Superior temporal gyrus (tissue), 1 donor: Measurements from ENCODE around the gene CCDC9B.

ENCODE experiments used
- DNase-seq: peaks from one replicate; pipeline ENCODE4 v3.0.0-alpha.2; 2016; ENCODE audit errors: extremely low spot score

Gene CCDC9B

DNA sequence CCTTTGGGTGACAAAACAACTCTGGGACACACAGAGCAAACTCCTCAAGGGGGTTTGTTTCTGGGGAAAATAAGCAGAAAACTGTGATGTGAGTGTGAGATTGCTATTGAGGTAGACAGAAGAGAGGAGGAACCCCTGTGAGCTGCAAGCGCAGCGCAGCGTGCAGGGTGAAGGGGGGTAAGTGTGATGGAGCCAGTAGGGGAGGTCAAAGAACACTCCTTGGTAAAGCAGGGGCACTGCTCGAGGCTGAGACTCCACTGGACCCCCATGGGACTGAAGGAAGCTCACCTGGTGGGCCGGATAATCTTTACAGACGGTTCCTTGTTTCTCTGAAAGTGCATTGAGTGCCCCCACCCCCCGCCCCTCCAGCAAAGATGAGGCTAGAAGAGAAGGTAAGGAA, 9.7 kb downstream of the CCDC9B start:
- DNase-seq: no peak

DNA sequence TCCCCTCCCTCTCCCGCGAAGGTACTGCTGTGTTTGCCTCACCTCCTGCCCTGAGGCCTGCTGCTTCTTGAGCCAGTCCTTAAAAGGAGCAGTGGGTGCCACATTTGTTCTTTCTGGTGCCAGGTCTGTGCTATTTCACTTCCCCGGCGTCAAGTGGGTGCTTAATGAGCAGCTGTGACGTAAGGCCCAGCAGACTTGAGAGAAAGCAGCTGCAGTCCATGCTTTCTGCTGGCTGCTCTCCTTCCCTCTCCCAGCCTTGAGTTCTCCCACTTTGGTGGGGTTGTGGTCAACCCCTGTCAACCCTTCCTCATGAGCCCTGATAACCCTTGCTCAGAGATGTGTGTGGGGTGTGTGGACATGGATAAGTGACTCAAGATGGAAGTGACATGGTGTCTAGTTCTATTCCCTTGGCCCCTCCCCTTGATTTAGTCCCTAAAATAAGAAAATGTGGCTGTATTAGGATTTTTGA, 10.3 kb downstream of the CCDC9B start:
- DNase-seq: no peak

DNA sequence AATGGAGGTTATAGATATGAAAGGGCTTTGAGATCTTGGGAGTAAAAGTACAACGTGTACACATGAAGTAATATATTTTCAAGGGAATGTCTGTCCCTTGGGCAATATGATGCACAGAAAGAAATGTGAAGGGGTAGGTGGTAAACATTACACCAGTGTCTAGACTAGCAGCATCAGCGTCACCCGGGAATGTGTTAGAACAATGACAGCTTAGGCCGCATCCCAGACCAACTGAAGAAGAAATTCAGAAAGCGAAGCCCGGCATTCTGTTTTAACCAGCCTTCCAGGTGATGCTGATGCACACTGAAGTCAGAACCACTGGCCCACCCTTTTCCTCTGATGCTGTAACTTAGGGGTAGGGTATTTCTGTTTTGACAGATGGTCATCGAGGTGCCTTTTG, 10.9 kb downstream of the CCDC9B start:
- DNase-seq: no peak

DNA sequence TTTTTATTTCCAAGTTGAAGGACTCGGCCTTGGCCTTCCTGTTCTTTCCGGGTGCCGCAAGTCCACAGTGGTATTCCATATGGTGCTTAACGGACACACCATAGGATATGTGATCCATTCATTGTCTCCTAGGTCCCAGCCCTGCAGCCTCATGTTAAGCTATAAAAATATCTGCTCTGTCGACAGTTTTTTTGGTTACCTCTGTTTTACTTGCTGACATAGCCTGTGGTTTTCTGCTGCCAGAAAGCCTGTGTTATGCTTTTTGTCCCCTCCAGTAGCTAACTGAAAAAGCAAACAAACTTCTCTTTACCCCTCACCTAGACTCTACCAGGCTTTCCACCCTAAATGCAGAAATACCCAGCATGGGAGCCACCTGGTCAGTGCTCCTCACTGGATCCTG, 12.0 kb downstream of the CCDC9B start:
- DNase-seq: no peak

DNA sequence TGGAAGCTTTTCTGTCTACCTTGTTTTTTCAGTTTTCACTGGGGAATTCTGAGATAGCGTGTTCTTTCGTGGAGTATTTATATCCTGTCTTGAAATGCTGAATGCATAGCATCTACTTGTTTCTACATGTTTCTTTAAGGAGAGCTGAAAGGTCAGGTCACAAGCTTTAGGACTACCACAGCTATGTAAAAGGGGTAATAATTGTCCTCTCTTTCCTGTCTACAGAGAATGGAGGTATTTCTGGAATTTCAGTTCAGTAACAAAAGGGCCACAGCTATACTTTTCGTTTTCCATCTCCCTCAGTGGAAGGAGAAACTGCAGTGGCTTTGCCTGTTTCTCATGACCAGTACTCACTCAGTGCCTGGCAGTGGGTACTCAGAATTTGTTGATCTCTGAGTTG, 12.6 kb downstream of the CCDC9B start:
- DNase-seq: no peak

DNA sequence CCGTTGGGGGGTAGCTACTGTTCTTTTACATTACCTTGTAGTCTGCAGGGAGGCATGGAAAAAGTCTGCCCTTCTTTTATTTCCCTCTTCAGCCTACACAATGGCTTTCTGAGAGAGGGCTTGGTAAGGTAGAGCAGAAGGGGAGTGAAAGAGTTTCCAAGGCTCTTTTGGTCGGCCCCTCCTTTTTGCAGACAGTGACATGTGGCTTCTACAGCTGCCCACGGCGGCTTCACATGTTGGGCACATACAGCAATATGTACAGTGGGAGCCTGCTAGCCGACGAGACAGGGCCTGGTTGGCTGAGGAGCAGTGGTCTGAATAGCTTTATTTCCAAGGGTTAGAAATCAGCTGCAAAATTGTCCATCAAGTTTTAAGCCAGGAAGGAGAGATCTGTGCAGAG, 13.3 kb downstream of the CCDC9B start:
- DNase-seq: no peak

DNA sequence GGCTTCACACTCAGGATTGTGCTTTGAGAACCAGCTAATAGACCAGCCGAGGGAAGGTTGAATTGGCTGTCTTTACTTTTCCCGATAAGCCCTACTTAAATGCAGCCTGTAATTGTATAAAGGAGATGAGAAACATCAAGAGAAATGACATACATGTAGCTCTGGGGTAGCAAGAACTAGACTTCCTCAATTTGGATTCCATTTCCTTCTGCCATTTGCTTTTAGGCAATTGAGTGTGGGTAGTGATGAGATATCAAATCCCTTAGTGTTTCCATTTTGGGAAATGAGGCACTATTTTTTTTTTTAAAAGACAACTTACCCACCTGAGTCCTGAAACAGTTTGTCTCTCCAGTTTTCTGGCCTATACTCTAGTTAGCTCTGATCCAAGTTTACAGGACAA, 15.0 kb downstream of the CCDC9B start:
- no peak for DNase-seq

DNA sequence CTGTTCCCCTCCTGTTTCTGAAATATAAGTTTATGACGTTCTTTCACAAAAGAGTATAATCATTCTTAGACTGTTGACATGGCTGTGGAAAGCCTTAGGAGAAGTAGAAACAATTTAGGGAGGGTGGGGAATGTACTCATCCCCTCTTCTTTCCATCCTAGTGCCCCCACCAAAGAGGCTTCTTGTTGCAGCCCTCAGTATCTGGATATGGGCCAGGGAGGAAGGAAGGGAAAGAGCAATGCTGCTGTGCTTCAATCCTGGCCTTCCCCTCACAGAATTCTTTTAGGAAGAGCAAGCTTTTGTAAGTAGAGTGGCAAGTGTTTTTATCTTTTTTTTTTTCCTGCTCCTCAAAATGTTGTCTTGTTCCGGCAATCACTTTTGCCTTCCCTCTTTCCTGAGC, 15.6 kb downstream of the CCDC9B start:
- DNase-seq: no peak

DNA sequence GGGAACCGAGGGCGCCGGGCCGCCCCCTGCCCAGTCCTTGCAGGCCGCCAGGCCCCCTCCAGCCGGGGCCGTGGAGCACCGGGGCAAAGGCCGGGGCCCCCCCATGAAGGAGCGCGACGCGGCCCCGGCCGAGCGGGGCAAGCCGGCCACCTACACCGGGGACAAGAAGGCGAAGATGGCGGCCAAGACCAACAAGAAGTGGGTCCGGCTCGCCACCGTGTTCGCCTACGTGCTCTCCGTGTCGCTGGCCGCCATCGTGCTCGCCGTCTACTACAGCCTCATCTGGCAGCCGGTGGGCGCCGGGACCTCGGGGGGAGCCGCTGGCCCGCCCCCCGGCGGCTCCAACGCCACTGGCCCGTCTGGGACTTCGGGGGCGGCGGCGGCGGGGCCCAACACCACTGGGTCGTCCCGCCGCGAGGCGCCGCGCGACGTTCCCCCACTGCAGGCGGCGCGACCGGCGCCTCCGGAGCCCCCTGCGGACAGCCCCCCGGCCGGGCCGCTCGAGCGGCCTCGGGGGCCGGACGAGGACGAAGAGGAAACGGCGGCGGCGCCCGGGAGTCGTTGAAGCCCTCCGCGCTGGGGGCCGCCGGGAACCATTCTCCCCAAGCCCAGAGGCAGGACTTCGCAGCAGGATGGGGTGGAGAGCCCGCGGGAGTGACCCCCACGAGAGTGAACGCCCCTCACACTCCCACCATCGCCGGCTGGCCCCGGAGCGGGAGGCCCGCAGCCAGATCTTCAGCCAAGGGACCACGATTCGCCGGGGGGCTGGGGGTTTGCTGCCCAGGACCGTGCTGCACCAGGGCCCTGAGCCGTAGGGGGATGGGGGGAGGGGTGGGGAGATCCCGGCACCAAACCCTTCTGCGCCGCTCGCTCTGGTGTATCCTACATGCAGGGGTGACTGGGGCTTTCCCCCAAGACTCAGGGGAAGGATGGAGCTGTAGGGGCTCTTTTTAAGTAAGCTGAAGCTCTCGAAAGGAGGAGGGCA, 16.5 kb downstream of the CCDC9B start:
- DNase-seq: no peak

DNA sequence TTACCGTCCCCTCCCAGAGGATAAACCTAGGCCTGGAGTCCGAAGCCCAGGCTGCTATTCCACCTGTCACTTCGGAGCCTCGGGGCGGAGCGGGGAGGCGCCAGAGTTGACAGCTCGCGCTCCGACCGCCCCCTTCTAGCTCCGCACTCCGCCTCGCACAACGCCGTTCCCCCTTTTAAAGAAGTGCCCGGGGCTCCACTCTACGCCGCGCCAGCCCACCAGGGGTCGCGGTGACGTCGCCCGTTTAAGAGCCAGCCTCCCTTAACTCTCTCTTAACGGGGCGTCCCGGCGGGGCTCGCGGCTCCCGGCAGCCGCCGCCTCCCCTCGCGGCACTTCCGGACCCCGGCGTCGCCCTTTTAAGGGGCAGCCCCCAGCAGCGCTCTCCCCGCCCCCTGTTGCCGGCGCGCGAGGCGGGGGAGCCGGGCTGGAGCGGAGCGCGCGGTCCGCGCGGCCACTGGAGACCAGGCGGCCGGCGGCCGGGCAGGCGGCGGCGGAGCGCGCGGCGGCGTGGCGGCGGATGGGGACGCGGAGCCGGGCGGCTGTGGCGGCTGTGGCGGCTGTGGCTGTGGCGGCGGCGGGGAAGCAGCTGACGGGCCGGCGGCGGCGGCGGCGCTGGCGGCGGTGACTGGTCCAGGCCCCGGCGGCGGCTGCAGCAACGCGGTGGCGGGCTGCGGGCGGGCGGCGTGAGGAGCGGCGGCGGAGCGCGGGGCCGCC, 17.3 kb downstream of the CCDC9B start, which contains the start of gene INAFM2:
TSS of gene INAFM2 (plus strand) at position 454 of the 714 bp plus-strand sequence. CDS start 364 bp downstream, outside the sequence.
- DNase-seq: peak; percentile 81

DNA sequence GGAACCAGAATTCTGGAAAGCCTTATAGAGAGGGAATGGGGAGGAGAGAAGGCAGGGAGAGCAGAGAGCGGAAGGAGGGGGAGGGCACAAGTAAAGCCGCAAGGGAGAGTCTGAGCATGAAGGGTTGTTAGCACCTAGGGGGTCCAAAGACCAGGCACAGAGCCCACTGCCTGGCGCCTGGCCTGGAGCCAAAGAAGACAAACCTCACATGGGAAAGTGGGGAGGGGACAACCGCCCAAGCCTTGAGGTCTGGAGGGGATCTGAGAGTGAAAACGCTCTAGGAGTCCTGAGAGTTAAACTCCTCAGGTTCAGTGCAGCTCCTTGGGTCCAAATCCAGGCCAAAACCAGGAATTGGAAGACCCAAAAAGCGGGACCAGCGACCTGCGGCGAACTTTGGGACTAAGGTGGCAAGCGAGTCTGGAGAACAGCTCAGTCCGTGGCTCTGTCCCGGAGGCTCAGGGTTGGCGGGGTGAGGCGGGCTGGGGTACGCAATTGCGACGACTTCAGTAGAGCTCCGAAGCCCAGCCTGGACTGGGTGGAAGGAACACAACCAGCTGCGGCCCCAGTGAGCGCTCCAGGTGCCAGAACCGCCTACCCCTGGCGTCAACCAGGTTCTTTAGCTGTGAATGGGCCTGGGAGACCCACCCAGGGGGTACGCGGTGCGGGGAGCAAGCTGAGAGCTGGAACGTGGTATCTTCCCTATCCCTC, 18.1 kb downstream of the CCDC9B start:
- no peak for DNase-seq

DNA sequence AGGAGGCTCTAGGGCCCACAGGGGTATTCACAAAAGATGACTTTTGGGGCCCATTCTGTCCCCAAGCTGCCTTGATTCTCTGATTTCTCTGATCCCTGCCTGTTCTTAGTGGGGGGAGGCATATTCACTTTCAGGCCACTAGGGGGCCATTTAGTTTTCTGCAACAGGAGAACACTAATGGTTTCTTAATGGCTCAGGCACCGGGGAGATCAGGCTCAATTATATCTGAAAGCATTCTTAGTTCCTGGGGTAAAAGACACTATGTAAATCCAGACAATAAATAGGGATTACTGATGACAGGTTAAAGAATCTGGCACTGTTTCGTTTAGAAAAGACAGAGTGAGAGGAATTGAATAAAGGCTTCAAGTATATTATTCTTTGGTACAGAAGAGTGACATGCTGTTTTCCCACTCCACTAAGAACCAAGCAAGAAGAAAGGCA, 19.8 kb downstream of the CCDC9B start:
- DNase-seq: peak; percentile 93

DNA sequence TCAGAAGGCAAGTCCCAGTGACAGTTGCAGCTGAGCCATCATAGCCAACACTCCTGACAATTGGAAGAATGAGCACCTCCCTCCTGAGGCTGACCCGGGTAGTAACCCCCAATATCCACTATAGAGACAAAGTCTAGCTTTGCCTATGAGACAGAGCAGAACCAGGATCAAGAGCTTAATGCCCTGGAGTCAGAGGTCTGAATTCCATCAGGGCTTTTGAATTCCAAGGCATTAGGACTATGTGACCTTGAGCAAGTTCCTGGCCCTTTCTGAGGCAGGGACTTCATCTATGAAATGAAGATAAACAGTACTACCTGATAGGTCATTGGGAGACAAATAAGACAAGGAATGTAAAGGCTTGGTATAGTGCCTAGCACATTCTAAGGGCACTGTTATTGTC, 20.3 kb downstream of the CCDC9B start:
- no peak for DNase-seq

DNA sequence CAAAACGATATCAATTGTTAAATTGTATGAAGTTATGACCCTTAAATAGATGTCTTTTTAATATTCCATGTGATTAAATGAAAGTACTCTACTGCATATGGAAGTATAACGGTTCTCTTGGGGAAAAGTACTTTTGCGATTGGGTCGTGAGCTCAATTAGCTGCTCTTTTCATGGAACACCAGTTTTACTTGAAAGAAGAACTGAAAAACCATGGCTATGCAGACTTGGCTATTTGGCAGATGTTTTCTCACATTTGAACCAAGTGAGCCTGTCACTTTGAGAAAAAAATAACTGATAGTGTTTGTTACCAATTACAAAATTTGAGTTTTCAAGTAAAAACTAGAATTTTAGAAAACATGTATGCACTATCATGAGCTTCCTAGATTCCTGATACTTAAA, 23.2 kb downstream of the CCDC9B start:
- DNase-seq: no peak

DNA sequence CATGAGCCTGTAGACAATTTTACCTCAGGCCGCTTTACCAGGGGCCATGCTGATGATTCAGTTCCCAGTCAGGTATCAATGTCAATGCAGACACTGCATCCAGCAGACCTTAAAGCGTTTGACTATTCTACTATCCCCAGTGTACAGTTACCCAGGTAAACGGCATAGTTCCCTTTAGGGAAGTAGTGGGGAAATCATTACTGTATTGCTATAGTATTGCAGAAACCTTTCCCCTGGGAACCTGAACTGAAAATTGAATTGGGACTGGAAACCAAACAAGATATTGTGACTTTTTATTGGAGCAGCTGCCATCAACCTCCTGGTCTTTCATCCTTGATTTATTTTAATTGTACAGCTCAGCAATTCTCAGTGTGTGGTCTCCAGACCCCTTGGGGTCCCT, 23.8 kb downstream of the CCDC9B start:
- no peak for DNase-seq

DNA sequence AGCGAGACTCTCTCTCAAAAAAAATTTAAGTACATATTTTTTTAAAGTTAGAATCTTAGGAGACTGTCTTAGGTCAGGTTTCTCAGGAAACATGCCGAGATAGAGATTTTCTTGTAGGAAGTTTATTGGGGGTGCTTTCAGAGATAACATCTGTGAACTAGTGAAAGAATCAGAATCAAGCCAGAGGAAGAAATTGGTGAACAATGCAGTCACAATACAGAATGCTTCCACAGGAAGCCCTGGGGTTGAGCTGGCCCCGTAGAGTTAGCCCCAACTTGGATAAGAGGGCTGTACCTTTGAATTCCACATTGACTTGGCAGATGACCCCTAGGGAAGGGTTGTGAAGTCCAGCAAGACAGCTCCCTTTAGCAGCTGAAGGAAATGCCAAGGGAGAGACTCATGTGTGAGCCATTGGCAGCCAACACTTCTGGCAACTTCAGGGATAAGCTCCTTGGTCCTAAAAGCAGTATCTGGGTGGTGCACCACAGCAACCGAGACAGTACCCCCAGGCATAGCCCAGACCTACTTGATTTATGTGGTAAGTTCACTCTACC, 25.9 kb downstream of the CCDC9B start:
- no peak for DNase-seq

DNA sequence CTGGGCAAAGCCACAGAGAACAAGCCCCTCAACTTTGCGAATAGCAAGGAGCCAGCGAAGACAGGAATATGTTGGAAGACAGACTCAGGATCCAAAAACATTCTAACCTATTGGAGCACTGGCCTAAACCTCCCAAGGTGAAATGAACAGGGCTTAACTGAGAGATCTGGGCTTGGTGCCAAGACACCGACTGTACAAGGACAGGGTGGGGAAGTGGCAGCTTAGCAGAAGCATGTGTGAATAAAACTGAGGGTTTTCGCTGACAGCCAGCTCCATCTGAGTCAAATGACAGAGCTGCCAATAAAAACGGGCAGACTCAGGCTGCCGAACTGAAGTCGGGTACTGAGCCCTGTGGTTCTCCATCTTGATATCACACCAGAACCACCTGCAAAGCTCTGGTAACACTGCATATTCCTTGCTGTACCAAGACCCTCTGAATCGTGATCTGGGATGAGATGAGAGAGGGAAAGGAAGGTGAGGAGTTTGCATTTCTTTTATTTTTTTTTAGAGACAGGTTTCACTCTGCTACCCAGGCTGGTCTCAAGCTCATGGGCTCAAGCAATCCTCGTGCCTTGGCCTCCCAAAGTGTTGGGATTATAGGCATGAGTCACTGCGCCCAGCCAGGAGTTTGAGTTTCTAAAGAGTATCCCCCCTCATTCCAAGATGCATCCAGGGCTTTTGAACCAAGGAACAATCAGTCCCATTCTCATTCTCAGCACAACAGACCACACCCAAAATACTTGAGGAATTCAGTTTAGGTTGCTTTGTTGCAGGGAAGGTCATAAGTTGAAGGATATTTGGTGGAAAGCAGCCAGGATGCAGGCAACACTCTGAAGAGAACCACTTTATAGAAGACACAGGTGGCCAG, 27.0 kb downstream of the CCDC9B start:
- no peak for DNase-seq

DNA sequence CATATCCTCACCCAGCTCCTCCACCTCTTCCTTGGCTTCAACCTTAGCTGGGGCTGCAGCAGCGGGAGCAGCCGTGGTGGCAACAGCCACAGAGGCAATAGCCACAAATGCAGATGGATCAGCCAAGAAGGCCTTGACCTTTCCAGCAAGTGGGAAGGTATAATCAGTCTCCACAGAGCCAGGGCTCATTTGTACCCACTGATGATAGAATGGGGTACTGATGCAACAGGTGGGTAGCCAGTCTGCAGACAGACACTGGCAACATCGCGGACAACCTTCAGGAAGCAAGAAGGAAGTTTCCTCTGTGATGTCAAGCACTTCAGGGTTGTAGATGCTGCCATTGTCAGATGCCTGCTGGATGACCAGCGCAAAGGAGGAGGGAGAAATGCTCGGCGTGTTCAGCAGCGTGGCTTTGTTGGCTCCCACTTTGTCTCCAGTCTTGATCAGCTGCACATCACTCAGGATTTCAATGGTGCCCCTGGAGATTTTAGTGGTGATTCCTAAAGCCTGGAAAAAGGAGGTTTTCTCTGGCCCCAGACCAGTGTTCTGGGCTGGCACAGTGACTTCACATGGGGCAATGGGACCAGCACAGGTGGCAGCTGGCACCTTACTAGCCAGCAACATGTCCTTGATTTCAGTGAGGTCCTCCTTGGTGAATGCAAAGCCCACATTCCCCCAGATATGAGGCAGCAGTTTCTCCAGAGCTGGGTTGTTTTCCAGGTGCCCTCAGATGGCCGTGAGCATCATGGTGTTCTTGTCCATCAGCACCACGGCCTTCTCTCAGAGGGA, 28.2 kb downstream of the CCDC9B start:
- no peak for DNase-seq

DNA sequence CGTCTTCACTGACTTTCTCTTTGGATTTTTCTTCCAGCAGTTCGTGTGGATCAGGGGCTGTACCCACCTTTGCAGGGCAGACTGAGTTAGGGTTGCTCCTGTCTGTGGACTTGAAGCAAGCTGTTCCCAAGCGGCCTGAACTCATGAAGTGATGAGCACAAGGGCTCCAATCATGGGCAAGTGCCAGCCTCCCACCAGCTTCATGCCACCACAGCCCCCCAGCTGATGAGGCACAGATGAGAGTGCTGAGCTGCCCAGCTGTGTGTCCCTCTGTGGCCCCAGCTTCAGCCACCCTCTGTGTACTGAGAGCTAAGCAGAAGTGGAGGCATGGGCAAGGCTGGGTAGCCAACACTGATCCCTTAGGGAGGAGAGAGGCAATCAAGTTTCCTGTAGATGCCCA, 29.7 kb downstream of the CCDC9B start:
- DNase-seq: no peak
